H9 (cell line): ENCODE measurements around the gene KIAA0513. TPM values are rescaled to one million over a fixed set of nuclear protein-coding genes. Genes with fewer than 3 reads are reported as not detected.
"Not testable (repeated sequence)": the region's sequence is repeated elsewhere in the genome, so short reads cannot be mapped to it uniquely, and the experiment has no call there.

Experiments
- DNase-seq: peaks from one replicate; pipeline ENCODE4 v3.0.0-alpha.2; 2017
- H2AFZ ChIP-seq: one replicate; pipeline ENCODE4 v1.6.1; 2013; ENCODE audit warnings: mild to moderate bottlenecking, low read length, control low read depth, moderate library complexity
- H2AK5ac ChIP-seq: 2 replicates; pipeline ENCODE4 v1.6.1; 2013; ENCODE audit warnings: low read length, control low read depth, mixed read lengths; ENCODE audit not compliant: insufficient read length
- H2BK120ac ChIP-seq: one replicate; pipeline ENCODE4 v1.6.1; 2013; ENCODE audit warnings: low read depth, mild to moderate bottlenecking, low read length, control low read depth, inconsistent platforms; ENCODE audit not compliant: poor library complexity, severe bottlenecking
- H2BK12ac ChIP-seq: 2 replicates; pipeline ENCODE4 v1.6.1; 2013; ENCODE audit warnings: low read length, control low read depth, mixed read lengths, low read depth; ENCODE audit not compliant: insufficient read length
- H2BK15ac ChIP-seq: 2 replicates; pipeline ENCODE4 v1.6.1; 2013; ENCODE audit warnings: low read depth, low read length, control low read depth
- H2BK20ac ChIP-seq: one replicate; pipeline ENCODE4 v1.6.1; 2013; ENCODE audit warnings: low read depth, mild to moderate bottlenecking, low read length, control low read depth, inconsistent platforms; ENCODE audit not compliant: poor library complexity, severe bottlenecking
- H2BK5ac ChIP-seq: 2 replicates; pipeline ENCODE4 v1.6.1; 2013; ENCODE audit warnings: low read length, control low read depth, mixed read lengths; ENCODE audit not compliant: insufficient read length
- H3K14ac ChIP-seq: 2 replicates; pipeline ENCODE4 v1.6.1; 2013; ENCODE audit warnings: low read length, control low read depth; ENCODE audit not compliant: insufficient read depth
- H3K18ac ChIP-seq: 2 replicates; pipeline ENCODE4 v1.6.1; 2013; ENCODE audit warnings: low read depth, mild to moderate bottlenecking, mixed read lengths, low read length, control low read depth; ENCODE audit not compliant: insufficient read length
- H3K23ac ChIP-seq: 2 replicates; pipeline ENCODE4 v1.6.1; 2013; ENCODE audit warnings: low read length, control low read depth, mixed read lengths, low read depth; ENCODE audit not compliant: insufficient read length
- H3K23me2 ChIP-seq: 2 replicates; pipeline ENCODE4 v1.6.1; 2013; ENCODE audit warnings: low read depth, mild to moderate bottlenecking, mixed read lengths, low read length, control low read depth; ENCODE audit not compliant: insufficient read length, poor library complexity, severe bottlenecking
- H3K27ac ChIP-seq: 2 replicates; pipeline ENCODE4 v1.5.1; 2013; ENCODE audit warnings: low read length, control low read depth, mixed read lengths, low read depth; ENCODE audit not compliant: insufficient read length
- H3K27me3 ChIP-seq: 2 replicates; pipeline ENCODE4 v1.6.1; 2013; ENCODE audit warnings: low read length, control low read depth, inconsistent platforms; ENCODE audit not compliant: insufficient read depth
- H3K4ac ChIP-seq: 2 replicates; pipeline ENCODE4 v1.6.1; 2013; ENCODE audit warnings: low read depth, mild to moderate bottlenecking, control low read depth, inconsistent platforms, low read length, moderate library complexity
- H3K4me1 ChIP-seq: 2 replicates; pipeline ENCODE4 v1.6.1; 2013; ENCODE audit warnings: low read length, control low read depth, inconsistent platforms; ENCODE audit not compliant: insufficient read depth
- H3K4me2 ChIP-seq: 2 replicates; pipeline ENCODE4 v1.6.1; 2013; ENCODE audit warnings: low read length, control low read depth, mixed read lengths; ENCODE audit not compliant: insufficient read length, insufficient read depth
- H3K56ac ChIP-seq: 2 replicates; pipeline ENCODE4 v1.6.1; 2013; ENCODE audit warnings: low read depth, mild to moderate bottlenecking, mixed read lengths, low read length, control low read depth; ENCODE audit not compliant: insufficient read length
- H3K79me1 ChIP-seq: 2 replicates; pipeline ENCODE4 v1.6.1; 2013; ENCODE audit warnings: low read depth, mild to moderate bottlenecking, moderate library complexity, low read length, control low read depth, inconsistent platforms; ENCODE audit not compliant: insufficient read depth, poor library complexity, severe bottlenecking
- H3K79me2 ChIP-seq: 2 replicates; pipeline ENCODE4 v1.6.1; 2013; ENCODE audit warnings: low read length, control low read depth, inconsistent platforms; ENCODE audit not compliant: insufficient read depth
- H3K9ac ChIP-seq: 2 replicates; pipeline ENCODE4 v1.6.1; 2013; ENCODE audit warnings: low read length, control low read depth, mixed read lengths; ENCODE audit not compliant: insufficient read length; ENCODE audit errors: extremely low read depth
- H3K9me3 ChIP-seq: one replicate; pipeline ENCODE4 v1.6.1; 2013; ENCODE audit warnings: low read depth, low read length, inconsistent platforms; ENCODE audit not compliant: control insufficient read depth
- H3T11ph ChIP-seq: one replicate; pipeline ENCODE4 v1.6.1; 2013; ENCODE audit warnings: mild to moderate bottlenecking, low read length, control low read depth, inconsistent platforms
- H4K20me1 ChIP-seq: one replicate; pipeline ENCODE4 v1.6.1; 2013; ENCODE audit not compliant: control insufficient read depth, insufficient read length, insufficient read depth
- H4K5ac ChIP-seq: 2 replicates; pipeline ENCODE4 v1.6.1; 2013; ENCODE audit warnings: low read depth, mild to moderate bottlenecking, mixed read lengths, low read length, control low read depth; ENCODE audit not compliant: insufficient read length
- H4K8ac ChIP-seq: replicated peaks from 2 replicates; pipeline ENCODE4 v1.6.1; 2013; ENCODE audit warnings: low read length, control low read depth, mixed read lengths, low read depth; ENCODE audit not compliant: insufficient read length
- H4K91ac ChIP-seq: 2 replicates; pipeline ENCODE4 v1.6.1; 2013; ENCODE audit warnings: low read depth, mild to moderate bottlenecking, moderate library complexity, mixed read lengths, low read length, control low read depth; ENCODE audit not compliant: insufficient read length
- H3K27ac Mint-ChIP-seq, 3 experiments: 2 replicates in 2 of 3; 3 replicates in 1 of 3; pipeline ENCODE4 v1.8.0; 2020 to 2021; ENCODE audit warnings: mixed read lengths in 3 of 3, mild to moderate bottlenecking in 1 of 3, moderate library complexity in 1 of 3
- H3K27me3 Mint-ChIP-seq: 2 replicates; pipeline ENCODE4 v1.8.0; 2021; ENCODE audit warnings: low read depth, mild to moderate bottlenecking, moderate library complexity, mixed read lengths
- H3K36me3 Mint-ChIP-seq, 3 experiments: 2 replicates in 2 of 3; 3 replicates in 1 of 3; pipeline ENCODE4 v1.8.0; 2020 to 2021; ENCODE audit warnings: low read depth in 3 of 3, mixed read lengths in 3 of 3; ENCODE audit not compliant: insufficient read depth in 1 of 3
- H3K4me1 Mint-ChIP-seq, 2 experiments: 2 replicates each; pipeline ENCODE4 v1.8.0; 2020; ENCODE audit warnings: mixed read lengths in 2 of 2
- H3K4me3 Mint-ChIP-seq, 2 experiments: 2 replicates in 1 of 2; 3 replicates in 1 of 2; pipeline ENCODE4 v1.8.0; 2020 to 2021; ENCODE audit warnings: mild to moderate bottlenecking in 2 of 2, mixed read lengths in 2 of 2, moderate library complexity in 1 of 2
- H3K9me3 Mint-ChIP-seq, 2 experiments: 2 replicates in 1 of 2; 3 replicates in 1 of 2; pipeline ENCODE4 v1.8.0; 2020; ENCODE audit warnings: mild to moderate bottlenecking in 2 of 2, mixed read lengths in 2 of 2, moderate library complexity in 1 of 2
- WGBS: extraction: QIAGEN DNeasy Blood & Tissue Kit; methylation state at CpG from one replicate; pipeline ENCODE4 v1.1.7; 2013; ENCODE audit warnings: missing lambda C conversion rate, low lambda C conversion rate, mixed read lengths; ENCODE audit not compliant: insufficient read length; ENCODE audit errors: extremely low coverage; 5-methylcytosine and 5-hydroxymethylcytosine counted together
- total RNA-seq: library from RNA; stranded (reverse); gene quantifications from 2 replicates; pipeline ENCODE4 v1.2.1, GENCODE V29; 2021
- TF ChIP-seq, protein P1 (sequence below): fragments of 200-600 bp; sonication (generic); conservative IDR thresholded peaks from 3 replicates; pipeline ENCODE4 v1.8.0; 2021; ENCODE audit warnings: antibody characterized with exemption, mild to moderate bottlenecking

KIAA0513 gene
- total RNA-seq, 1 experiment from 2014 or later, result 4.7 TPM

GRCh38 chr16:85052536-85052935 is 24.9 kb downstream of the KIAA0513 start:
- H3K4me1 ChIP-seq, result no peaks in the 10 kb centered on the region
- H2AK5ac ChIP-seq, result no peak overlapping the region
- no peak overlapping the region for H3K9ac ChIP-seq
- Mint-ChIP-seq H3K4me3 (no peak overlapping the region), H3K4me1 (peaks cover 11 to 20% of the 10 kb centered on the region in 2 experiments), H3K36me3 (no peaks in the 10 kb centered on the region; a peak in 1 of 7 replicates), H3K9me3 (no peaks in the 10 kb centered on the region), H3K27ac (no peak overlapping the region), H3K27me3 (peaks cover 20% of the 10 kb centered on the region)
- H2BK12ac ChIP-seq, result no peak overlapping the region
- no peak overlapping the region for H3K18ac ChIP-seq
- no peaks in the 10 kb centered on the region for H3K27me3 ChIP-seq
- no peaks in the 10 kb centered on the region for H3K9me3 ChIP-seq
- H2AFZ ChIP-seq, result no peak overlapping the region
- DNase-seq, result no peak
- no peaks in the 10 kb centered on the region for H4K20me1 ChIP-seq
- no peak overlapping the region for H2BK120ac ChIP-seq
- no peak overlapping the region for H4K8ac ChIP-seq
- H4K91ac ChIP-seq, result no peak overlapping the region
- no peak overlapping the region for H2BK5ac ChIP-seq
- H3K14ac ChIP-seq, result no peak overlapping the region
- no peak overlapping the region for H3K23ac ChIP-seq
- H3K4ac ChIP-seq, result no peak overlapping the region
- no peak overlapping the region for H3K56ac ChIP-seq
- no CpG with 5 or more reads among the region's 10 CpGs for WGBS
- H3K79me2 ChIP-seq, result no peaks in the 10 kb centered on the region
- H2BK15ac ChIP-seq, result no peak overlapping the region
- no peak overlapping the region for H3K4me2 ChIP-seq
- no peaks in the 10 kb centered on the region for H3K79me1 ChIP-seq
- TF ChIP-seq, protein P1, sequence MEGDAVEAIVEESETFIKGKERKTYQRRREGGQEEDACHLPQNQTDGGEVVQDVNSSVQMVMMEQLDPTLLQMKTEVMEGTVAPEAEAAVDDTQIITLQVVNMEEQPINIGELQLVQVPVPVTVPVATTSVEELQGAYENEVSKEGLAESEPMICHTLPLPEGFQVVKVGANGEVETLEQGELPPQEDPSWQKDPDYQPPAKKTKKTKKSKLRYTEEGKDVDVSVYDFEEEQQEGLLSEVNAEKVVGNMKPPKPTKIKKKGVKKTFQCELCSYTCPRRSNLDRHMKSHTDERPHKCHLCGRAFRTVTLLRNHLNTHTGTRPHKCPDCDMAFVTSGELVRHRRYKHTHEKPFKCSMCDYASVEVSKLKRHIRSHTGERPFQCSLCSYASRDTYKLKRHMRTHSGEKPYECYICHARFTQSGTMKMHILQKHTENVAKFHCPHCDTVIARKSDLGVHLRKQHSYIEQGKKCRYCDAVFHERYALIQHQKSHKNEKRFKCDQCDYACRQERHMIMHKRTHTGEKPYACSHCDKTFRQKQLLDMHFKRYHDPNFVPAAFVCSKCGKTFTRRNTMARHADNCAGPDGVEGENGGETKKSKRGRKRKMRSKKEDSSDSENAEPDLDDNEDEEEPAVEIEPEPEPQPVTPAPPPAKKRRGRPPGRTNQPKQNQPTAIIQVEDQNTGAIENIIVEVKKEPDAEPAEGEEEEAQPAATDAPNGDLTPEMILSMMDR, result no peak
- H2BK20ac ChIP-seq, result no peak overlapping the region
- H3K23me2 ChIP-seq, result no peaks in the 10 kb centered on the region
- no peak overlapping the region for H4K5ac ChIP-seq
- no peak overlapping the region for H3K27ac ChIP-seq
- no peak overlapping the region for H3T11ph ChIP-seq

GRCh38 chr16:85054321-85054720 is 26.7 kb downstream of the KIAA0513 start:
- H4K91ac ChIP-seq, H4K5ac ChIP-seq, H3K9ac ChIP-seq, H3K27ac ChIP-seq, H2BK15ac ChIP-seq, H3K4me3 Mint-ChIP-seq, H2BK20ac ChIP-seq, H3K14ac ChIP-seq, H3K23me2 ChIP-seq, H2BK5ac ChIP-seq, H3K9me3 Mint-ChIP-seq, H3K18ac ChIP-seq, H3K56ac ChIP-seq, H2BK12ac ChIP-seq, H2BK120ac ChIP-seq, H2AK5ac ChIP-seq, H3K79me1 ChIP-seq, H3K4ac ChIP-seq, H3K9me3 ChIP-seq, H3T11ph ChIP-seq, H3K27ac Mint-ChIP-seq, H3K27me3 ChIP-seq, H3K4me2 ChIP-seq, H3K36me3 Mint-ChIP-seq, H3K23ac ChIP-seq, H4K8ac ChIP-seq, H3K4me1 ChIP-seq, DNase-seq, H4K20me1 ChIP-seq, H3K79me2 ChIP-seq, H2AFZ ChIP-seq: not testable (repeated sequence)
- peaks cover 18% of the 10 kb centered on the region for H3K27me3 Mint-ChIP-seq
- no CpG with 5 or more reads among the region's 3 CpGs for WGBS
- H3K4me1 Mint-ChIP-seq, result peaks cover 11 to 22% of the 10 kb centered on the region in 2 experiments
